Measurements from ENCODE around the gene UNC79. TPM values are rescaled to one million over a fixed set of nuclear protein-coding genes. Genes with fewer than 3 reads are reported as not detected.
"Not testable (repeated sequence)": the region's sequence is repeated elsewhere in the genome, so short reads cannot be mapped to it uniquely, and the experiment has no call there.

Gene UNC79
- total RNA-seq, 4 donors from 2014 or later: 0.30 TPM; not detected in 3

- Histone ChIP-seq H3K27ac (no peak overlapping the region), H3K27me3 (peaks cover 3% of the 10 kb centered on the region), H3K4me1 (no peaks in the 10 kb centered on the region), H3K9me3 (no peaks in the 10 kb centered on the region), H3K36me3 (no peaks in the 10 kb centered on the region), H3K4me3 (no peak overlapping the region)
- WGBS: 97% methylated on average over 3 of the region's 3 CpGs
- TF ChIP-seq POLR2AphosphoS5 (IDR thresholded peaks at IDR 0.05): no peak
- no peak for TF ChIP-seq EP300 (IDR thresholded peaks at IDR 0.05)
- TF ChIP-seq CTCF (IDR thresholded peaks at IDR 0.05): no peak
- no peak for TF ChIP-seq POLR2A (IDR thresholded peaks at IDR 0.05)
- DNase-seq (ENCODE audit: low spot score in 2 of 2): no peak
Observed at GRCh38 chr14:93476305-93476704, 45.6 kb downstream of the UNC79 start.

DNA sequence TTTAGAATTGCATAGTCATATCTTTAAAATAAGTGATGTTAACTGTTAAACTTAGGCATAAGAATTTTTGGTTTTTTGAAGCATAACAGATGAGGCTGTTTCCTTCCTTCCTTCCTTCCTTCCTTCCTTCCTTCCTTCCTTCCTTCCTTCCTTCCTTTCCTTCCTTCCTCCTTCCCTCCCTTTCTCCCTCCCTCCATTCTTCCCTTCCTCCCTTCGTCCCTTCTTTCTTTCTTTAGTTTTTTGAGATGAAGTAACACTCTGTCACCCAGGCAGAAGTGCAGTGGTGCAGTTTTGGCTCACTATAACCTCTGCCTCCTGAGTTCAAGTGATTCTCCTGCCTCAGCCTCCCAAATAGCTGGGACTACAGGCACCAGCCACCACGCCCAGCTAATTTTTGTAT is 48.3 kb downstream of the UNC79 start:
- H3K4me1 ChIP-seq; H3K9me3 ChIP-seq; H3K27ac ChIP-seq; H3K4me3 ChIP-seq; H3K27me3 ChIP-seq; DNase-seq (ENCODE audit: low spot score in 2 of 2); H3K36me3 ChIP-seq: not testable (repeated sequence)
- 56% methylated on average over 2 of the region's 2 CpGs for WGBS

- DNase-seq (ENCODE audit: low spot score in 2 of 2): no peak
- peaks cover 2% of the 10 kb centered on the region for H3K27me3 ChIP-seq
- H3K27ac ChIP-seq: no peak overlapping the region
- no peaks in the 10 kb centered on the region for H3K9me3 ChIP-seq
- no peak overlapping the region for H3K4me3 ChIP-seq
- H3K36me3 ChIP-seq: no peaks in the 10 kb centered on the region
- no peak for TF ChIP-seq POLR2A (IDR thresholded peaks at IDR 0.05)
- TF ChIP-seq POLR2AphosphoS5 (IDR thresholded peaks at IDR 0.05): no peak
- TF ChIP-seq CTCF (IDR thresholded peaks at IDR 0.05): no peak
- TF ChIP-seq EP300 (IDR thresholded peaks at IDR 0.05): no peak
- H3K4me1 ChIP-seq: no peaks in the 10 kb centered on the region
Observed at GRCh38 chr14:93480867-93481266, 50.1 kb downstream of the UNC79 start.

GRCh38 chr14:93481758-93482157 is 51.0 kb downstream of the UNC79 start:
- no peak for DNase-seq (ENCODE audit: low spot score in 2 of 2)
- TF ChIP-seq POLR2AphosphoS5 (IDR thresholded peaks at IDR 0.05): no peak
- no peak for TF ChIP-seq EP300 (IDR thresholded peaks at IDR 0.05)
- no peak for TF ChIP-seq CTCF (IDR thresholded peaks at IDR 0.05)
- TF ChIP-seq POLR2A (IDR thresholded peaks at IDR 0.05): no peak
- Histone ChIP-seq H3K36me3 (no peaks in the 10 kb centered on the region), H3K27me3 (no peaks in the 10 kb centered on the region), H3K27ac (no peak overlapping the region), H3K9me3 (no peaks in the 10 kb centered on the region), H3K4me1 (no peaks in the 10 kb centered on the region), H3K4me3 (no peak overlapping the region)
- WGBS: 66% methylated on average over 2 of the region's 2 CpGs

DNA sequence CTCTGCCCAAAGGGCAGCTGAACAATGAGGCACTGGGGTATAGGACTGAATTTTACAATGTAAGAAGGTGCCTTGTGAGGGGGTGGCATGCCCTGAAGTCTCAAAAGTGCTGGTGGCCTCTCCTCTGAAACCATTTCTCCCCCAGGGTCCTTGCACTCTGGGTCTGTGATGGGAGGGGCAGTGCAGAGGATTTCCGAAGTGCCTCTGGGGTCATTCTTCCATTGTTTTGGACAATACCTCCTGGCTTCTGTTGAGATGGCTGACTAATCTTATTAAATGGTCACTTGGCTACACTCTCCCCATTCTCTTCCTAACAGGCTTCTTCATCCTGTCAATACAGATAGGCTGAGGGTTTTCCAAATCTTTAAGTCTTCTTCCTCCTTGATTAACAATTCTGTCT is 59.3 kb downstream of the UNC79 start:
- no peak for DNase-seq (ENCODE audit: low spot score in 2 of 2)
- no peaks in the 10 kb centered on the region for H3K4me1 ChIP-seq
- no peaks in the 10 kb centered on the region for H3K9me3 ChIP-seq
- H3K27me3 ChIP-seq: no peaks in the 10 kb centered on the region
- no peak overlapping the region for H3K4me3 ChIP-seq
- H3K27ac ChIP-seq: no peak overlapping the region
- 79% methylated on average over 1 of the region's 1 CpG for WGBS
- no peaks in the 10 kb centered on the region for H3K36me3 ChIP-seq
- TF ChIP-seq POLR2AphosphoS5 (IDR thresholded peaks at IDR 0.05) (no peak), CTCF (IDR thresholded peaks at IDR 0.05) (no peak), POLR2A (IDR thresholded peaks at IDR 0.05) (no peak), EP300 (IDR thresholded peaks at IDR 0.05) (no peak)

DNA sequence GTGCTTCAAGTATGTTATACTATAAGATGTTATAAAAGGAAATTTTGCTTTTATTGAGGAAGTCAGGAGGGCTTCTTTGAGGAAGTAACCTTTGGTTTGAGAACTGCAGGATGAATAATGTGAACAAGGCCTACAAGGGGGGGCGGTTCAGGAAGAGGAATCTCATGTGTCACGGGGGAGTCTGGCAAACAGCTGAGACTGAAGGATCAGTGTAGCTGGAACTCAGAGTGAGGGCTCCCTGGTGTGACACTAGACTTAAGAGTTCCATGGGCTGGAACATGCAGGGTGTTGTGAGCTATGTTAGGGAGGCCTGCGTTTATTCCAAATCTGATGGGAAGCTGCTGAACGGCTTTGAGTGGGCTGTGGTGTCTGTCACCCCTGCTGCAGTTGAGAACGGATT is 62.3 kb downstream of the UNC79 start:
- H3K9me3 ChIP-seq: no peaks in the 10 kb centered on the region
- H3K27ac ChIP-seq: no peak overlapping the region
- no peak for DNase-seq (ENCODE audit: low spot score in 2 of 2)
- no peaks in the 10 kb centered on the region for H3K36me3 ChIP-seq
- TF ChIP-seq CTCF (IDR thresholded peaks at IDR 0.05) (no peak), EP300 (IDR thresholded peaks at IDR 0.05) (no peak), POLR2AphosphoS5 (IDR thresholded peaks at IDR 0.05) (no peak), POLR2A (IDR thresholded peaks at IDR 0.05) (no peak)
- H3K27me3 ChIP-seq: no peaks in the 10 kb centered on the region
- H3K4me3 ChIP-seq: no peak overlapping the region
- no peaks in the 10 kb centered on the region for H3K4me1 ChIP-seq
- WGBS: 74% methylated on average over 5 of the region's 5 CpGs

GRCh38 chr14:93493622-93494021 is 62.9 kb downstream of the UNC79 start:
- H3K36me3 ChIP-seq, H3K4me3 ChIP-seq: not testable (repeated sequence)

More at GRCh38 chr14:93493622-93494021, 62.9 kb downstream of the UNC79 start:
- not testable (repeated sequence) for H3K27ac ChIP-seq; DNase-seq (ENCODE audit: low spot score in 2 of 2); H3K27me3 ChIP-seq; H3K9me3 ChIP-seq; H3K4me1 ChIP-seq
- 74% methylated on average over 2 of the region's 2 CpGs for WGBS
